OCI-LY7 (cell line): Measurements from ENCODE around the gene BMPR2.
"Not testable (repeated sequence)": the region's sequence is repeated elsewhere in the genome, so short reads cannot be mapped to it uniquely, and the experiment has no call there.

ENCODE experiments used
- CTCF ChIP-seq: fragments of 200-600 bp; sonication (generic); conservative IDR thresholded peaks from 2 replicates; pipeline ENCODE4 v1.5.1; 2014; ENCODE audit warnings: mild to moderate bottlenecking, antibody characterized with exemption, low read length, moderate library complexity, mixed read lengths
- EZH2phosphoT487 ChIP-seq: fragments of 200-600 bp; sonication (generic); IDR thresholded peaks from 2 replicates; pipeline ENCODE4 v1.6.1; 2018; ENCODE audit warnings: low read depth, borderline replicate concordance, mild to moderate bottlenecking, mixed run types, antibody characterized with exemption, low read length, moderate library complexity, mixed read lengths

- TF ChIP-seq CTCF, EZH2phosphoT487: not testable (repeated sequence)
These were observed 206.7 kb downstream of the BMPR2 start for GRCh38 chr2:202582846-202583245.
